ENCODE measurements around the gene DNAJB8.
A peak's percentile ranks its signal among the peaks of the same experiment; 100 is the strongest.

Gene DNAJB8

GRCh38 chr3:128442949-128443348 is 23.7 kb downstream of the DNAJB8 start:
- DNase-seq, result no peak

DNA sequence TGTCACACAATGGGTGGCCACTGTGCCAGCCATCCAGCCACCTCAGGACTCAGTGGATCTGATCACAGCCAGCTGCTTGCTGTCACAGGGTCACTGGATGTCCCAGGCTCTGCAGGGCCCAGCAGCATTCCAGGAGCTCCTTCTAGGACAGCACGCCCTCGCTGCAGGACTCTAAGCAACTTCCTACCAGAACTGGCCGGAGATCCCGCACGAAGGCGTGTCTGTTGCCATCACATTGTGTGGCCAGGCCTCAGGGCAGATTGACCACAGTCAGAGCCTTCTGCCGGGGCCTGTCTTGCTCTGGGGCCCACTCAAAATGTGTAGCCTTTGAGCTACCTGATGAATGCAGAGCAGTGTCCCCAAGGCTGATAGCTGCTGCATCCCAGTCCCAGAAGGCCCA is 24.6 kb downstream of the DNAJB8 start:
- DNase-seq, result no peak

GRCh38 chr3:128439226-128439625 is 27.5 kb downstream of the DNAJB8 start:
- no peak for DNase-seq

- no peak for DNase-seq
Observed at GRCh38 chr3:128438488-128439072, 28.1 kb downstream of the DNAJB8 start.

- no peak for DNase-seq
Observed at GRCh38 chr3:128436214-128436613, 30.5 kb downstream of the DNAJB8 start.

DNA sequence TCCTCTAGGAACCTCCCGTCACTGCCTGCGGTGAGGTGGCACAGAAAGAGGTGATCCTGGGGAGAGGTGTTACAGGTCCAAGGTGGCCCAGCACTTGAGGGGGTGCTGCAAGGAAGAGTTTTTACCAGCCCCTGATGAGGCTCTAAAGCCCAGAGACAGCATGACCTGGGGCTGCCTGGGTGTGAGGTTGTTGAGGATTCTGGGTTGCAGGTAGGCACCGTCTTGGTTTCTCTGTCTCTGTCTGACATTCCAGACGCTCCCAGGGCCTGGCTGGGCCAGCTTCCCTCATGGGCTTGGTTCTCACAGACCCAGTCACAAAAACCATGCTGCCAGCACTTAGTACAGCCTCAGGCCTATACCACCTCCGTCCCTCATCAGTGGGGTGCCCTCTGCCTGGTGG is 31.1 kb downstream of the DNAJB8 start:
- no peak for DNase-seq

DNA sequence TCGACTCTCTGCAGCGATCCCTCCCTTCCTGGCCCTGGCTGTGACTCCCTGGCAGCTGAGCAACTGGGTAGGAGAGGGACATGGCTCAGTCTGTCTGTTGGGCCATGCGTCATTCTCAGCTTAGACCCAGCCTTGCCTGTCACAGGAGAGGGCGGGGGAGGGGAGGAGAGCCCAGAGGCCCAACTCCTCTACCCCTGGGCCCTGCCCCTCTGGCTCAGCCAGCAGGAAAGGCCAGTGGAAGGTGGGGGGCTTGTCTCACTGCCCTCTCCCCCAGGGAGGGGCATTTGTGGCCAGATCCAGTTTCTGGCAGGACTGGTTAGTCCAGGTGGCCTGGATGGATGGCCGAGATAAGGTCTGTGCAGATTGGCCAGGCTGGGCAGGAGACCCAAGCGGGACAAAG is 31.6 kb downstream of the DNAJB8 start:
- no peak for DNase-seq

DNA sequence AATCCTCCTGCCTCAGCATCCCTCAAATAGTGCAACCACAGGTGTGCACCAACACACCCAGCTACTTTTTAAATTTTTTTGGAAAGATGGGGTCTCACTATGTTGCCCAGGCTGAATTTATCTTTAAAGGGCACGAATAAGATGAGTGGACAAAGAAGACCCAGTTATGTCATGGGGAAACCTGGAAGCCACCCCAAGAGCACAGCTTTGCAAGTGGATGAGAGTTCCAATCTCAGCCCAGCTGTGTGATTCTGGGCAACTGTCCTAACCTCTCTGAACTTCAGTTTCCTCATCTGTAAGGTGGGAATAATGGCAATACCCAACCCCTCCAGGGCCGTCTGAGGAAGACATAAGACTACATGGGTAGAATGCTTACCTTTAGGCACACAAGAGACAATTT is 32.2 kb downstream of the DNAJB8 start:
- DNase-seq, result no peak

DNA sequence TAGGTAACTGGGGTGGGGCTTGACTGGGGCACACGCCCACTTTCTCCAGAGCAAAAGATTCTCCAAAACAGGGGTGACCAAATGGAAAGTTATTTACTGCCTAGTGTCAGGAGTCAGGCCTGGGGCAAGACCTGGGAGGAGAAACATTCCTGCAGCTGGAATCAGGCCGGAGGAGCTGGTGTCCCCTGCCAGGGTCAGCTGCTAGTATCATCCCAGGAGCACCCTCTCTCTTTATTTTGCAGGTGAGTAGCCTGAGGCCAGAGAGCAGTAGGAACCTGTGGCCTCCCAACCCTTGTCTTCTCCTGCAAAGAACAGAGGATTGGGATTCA is 32.9 kb downstream of the DNAJB8 start:
- no peak for DNase-seq

DNA sequence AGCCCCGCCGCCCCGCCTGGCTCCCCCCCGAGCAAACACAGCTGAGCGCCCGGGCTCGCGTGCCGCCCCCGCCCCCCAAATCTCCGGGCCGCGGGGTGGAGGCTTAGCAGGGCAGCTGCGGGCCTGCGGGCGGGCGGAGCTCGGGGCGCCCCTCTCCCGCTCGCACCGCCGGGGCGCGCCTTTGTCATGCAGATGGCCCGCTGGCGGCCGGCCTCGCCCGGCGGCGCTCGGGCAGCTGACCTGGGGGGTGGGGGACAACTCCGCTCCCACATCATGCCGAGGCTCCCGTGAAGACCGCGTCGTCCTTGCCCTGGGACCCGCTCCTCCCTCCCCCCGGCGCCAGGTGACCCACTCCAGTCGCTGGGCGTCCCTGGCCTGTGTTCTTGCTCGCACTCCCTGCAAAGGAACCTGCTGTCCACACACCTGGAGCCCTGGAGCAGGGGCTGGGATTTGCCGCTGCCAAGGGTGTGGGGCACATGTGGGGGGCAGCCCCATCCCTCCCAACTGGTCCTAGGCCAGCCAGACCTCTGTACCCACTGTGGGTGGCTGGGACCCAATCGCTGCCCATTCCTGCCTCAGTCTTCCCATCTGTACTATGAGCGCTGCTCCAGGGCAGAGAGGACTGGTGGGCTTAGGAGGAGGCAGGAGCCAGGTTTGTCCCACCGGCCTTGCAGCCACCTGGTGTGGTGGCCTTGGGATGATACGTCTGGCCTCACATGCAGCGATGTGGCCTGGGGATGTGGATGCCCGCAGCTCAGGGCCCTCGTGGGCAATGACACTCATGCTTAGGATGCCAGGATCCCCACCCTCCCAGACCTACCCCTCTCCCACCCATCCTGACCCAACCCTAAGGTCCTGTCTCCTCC is 33.5 kb downstream of the DNAJB8 start:
- no peak for DNase-seq

GRCh38 chr3:128432301-128432970 is 34.3 kb downstream of the DNAJB8 start:
- no peak for DNase-seq

- no peak for DNase-seq
Observed at GRCh38 chr3:128431803-128432300, 34.8 kb downstream of the DNAJB8 start.

- no peak for DNase-seq
Observed at GRCh38 chr3:128430731-128431130, 36.0 kb downstream of the DNAJB8 start.

- no peak for DNase-seq
Observed at GRCh38 chr3:128430301-128430700, 36.4 kb downstream of the DNAJB8 start.

GRCh38 chr3:128429751-128430150 is 36.9 kb downstream of the DNAJB8 start:
- DNase-seq, result no peak

DNA sequence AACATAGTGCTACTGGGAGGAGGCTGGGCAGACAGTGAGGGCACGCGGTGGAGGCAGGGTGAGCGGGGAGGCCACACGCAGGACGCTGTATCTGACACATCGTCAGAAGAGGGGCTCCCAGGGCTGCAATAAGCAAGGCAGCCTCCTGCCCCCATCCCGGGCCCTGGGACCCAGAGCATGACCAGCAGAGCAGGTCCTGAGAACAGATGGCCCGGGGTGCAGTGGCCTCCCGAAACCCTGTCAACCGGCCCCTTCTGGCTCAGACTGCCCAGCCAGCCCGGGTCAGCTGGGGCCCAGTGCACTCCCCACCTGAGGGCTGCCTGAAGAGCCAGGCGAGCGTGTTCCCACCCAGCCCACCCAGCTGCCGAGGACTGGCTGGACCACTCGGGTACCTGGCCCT is 37.4 kb downstream of the DNAJB8 start:
- no peak for DNase-seq

GRCh38 chr3:128427872-128428822 is 38.5 kb downstream of the DNAJB8 start:
- DNase-seq, result no peak

DNA sequence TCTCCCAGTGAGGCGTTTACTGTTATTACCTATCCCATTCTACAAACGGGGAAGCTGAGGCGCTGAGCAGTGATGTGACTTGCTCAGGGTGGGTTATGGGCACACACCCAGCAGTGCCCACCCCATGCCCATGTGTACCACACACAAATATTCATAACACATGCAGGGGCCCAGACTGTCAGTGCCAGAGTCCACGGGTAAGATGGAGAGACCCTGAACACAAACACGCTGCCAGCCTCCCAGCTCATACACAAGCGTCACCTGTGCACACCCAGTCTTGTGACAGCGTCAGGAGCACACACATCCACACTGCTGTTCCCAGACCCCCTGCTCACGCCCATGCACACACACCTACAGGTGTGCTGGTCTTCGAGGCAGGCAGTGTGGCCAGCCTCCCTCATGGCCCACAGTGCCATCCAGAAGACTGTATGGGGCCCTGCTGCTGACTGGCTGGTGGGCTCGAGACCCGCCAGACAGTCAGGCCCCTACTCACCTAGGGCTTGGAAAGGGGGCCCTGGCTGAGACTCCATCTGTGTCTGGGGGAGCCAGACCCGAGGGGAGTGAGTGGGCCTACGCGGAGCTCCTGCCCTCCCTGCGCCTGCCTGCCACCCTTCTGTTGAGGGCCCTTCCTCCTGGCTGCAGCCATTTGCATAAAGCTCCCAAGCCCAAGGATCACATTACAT is 39.4 kb downstream of the DNAJB8 start:
- DNase-seq, result no peak

GRCh38 chr3:128426128-128426921 is 40.4 kb downstream of the DNAJB8 start:
- DNase-seq, result peak; percentile 61 to 69

DNA sequence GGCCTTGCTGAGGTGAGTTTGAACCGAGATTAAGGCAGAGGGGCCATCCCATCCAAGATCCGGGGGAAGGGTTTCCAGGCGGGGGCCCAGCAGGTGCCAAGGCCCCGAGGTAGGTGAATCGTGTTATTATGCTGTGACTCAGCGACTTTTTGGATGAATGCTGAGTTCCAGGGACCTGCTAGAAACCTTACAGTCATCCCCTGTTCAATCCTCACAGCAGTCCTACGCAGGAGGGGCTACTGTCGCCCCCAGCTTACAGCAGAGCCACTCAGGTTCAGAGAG is 40.9 kb downstream of the DNAJB8 start:
- DNase-seq, result no peak

- DNase-seq, result no peak
Observed at GRCh38 chr3:128425142-128425845, 41.4 kb downstream of the DNAJB8 start.
